Measurements from ENCODE around the gene EIF3A.
A peak's percentile ranks its signal among the peaks of the same experiment; 100 is the strongest.
"Not testable (repeated sequence)": the region's sequence is repeated elsewhere in the genome, so short reads cannot be mapped to it uniquely, and the experiment has no call there.

The EIF3A gene

DNA sequence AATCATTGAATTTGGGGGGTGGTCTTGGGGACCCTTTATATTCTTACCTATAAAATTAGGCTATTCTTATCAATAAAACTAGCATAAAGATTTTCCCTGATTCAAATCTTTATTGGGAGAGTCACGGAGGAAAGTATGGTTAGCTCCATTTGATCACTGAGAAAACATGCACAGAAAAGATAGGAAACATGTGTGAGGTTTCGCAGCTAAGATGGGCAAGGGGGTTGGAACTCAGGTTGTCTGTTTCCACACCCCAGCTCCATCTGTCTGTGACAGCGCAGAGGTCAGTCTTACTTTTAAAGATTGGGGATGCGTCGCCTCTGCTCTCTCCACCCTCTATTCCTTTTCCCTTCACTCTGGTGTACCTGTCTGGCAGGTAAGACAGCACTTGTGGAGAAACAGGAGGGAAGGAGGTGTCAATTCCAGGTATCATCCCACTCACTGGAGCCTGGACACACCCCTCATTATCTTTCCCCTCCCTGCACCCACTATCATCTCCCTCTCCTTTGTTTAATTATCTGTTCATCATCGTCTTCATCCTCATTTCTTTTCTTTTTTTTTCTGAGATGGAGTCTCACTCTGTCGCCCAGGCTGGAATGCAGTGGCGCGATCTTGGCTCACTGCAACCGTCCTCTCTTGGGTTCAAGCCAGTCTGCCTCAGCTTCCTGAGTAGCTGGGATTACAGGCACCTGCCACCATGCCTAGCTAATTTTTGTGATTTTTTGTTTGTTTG lies 20.9 kb upstream of the EIF3A start:
- no peak for DNase-seq (ENCODE audit: low spot score)

DNA sequence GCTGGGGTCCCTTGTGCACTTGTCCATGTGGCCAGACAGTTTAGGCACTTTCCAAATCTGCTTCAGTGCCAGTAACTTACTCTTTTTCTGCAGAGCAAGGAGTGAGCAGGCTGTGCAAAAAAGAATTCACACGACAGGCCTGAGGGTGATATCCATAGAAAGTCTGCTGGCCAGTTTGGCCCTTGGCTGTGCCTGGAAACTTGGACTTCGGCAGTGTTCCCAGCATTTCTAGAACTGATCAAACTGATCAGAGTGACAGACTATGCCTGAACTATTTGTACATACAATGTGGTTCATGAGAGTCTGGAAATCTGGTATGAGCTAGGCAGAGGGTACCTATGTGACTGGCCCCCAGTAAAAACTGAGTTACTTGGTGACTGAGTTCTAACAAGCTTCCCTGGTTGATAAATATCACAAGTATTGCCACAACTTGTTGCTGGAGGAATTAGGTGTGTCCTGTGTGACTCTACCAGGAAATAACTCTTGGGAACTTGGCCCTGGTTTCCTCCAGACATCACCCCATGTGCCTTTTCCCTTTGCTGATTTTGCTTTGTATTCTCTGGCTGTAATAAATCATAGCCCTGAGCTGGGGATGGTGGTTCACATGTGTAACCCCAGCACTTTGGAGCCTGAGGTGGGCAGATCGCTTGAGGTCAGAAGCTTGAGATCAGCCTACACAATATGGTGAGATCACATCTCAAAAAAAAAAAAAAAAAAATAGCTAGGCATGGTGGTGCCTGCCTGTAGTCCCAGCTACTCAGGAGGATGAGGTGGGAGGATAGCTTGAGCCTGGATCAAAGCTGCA lies 20.0 kb upstream of the EIF3A start:
- no peak for DNase-seq (ENCODE audit: low spot score)

DNA sequence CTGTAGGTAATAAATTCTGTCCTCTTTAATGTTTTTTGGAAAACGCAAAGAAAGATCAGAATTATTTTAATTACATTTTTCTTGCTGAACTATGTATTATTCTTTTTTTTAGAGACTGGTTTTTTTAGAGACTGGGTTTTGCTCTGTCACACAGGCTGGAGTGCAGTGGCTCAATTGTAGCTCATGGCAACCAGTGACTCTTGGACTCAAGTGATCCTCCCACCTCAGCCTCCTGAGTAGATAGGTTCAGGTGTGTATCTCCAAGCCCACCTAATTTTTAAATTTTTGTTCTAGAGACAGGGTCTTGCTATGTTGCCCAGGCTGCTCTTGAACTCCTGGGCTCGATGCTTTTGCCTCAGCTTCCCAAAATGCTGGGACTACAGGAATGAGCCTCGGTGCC lies 18.0 kb upstream of the EIF3A start:
- DNase-seq (ENCODE audit: low spot score), result no peak

DNA sequence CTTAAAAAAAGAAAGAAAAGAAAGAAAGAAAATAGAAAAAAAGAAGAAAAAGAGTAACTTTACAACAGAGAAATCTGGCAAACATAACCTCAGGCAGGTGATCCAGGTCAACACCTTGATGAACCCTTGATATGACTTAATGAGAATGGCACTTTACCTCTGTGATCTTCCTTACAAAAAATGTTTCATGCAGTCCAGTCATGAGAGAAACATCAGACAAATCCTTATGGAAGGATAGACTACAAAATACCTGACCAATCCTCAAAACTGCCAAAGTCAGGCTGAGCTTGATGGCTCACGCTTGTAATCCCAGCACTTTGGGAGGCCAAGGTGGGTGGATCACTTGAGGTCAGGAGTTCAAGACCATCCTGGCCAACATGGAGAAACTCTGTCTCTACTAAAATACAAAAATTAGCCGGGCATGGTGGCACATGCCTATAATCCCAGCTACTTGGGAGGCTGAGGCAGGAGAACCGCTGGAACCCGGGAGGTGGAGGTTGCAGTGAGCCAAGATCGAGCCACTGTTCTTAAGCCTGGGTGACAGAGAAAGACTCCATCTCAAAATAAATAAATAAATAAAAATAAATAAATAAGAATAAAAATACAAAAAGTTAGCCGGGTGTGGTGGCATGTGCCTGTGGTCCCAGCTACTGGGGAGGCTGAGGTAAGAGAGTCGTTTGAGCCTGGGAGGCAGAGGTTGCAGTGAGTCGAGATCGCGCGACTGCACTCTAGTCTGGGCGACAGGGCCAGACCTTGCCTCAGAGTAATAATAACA lies 16.2 kb upstream of the EIF3A start:
- DNase-seq (ENCODE audit: low spot score), result not testable (repeated sequence)

DNA sequence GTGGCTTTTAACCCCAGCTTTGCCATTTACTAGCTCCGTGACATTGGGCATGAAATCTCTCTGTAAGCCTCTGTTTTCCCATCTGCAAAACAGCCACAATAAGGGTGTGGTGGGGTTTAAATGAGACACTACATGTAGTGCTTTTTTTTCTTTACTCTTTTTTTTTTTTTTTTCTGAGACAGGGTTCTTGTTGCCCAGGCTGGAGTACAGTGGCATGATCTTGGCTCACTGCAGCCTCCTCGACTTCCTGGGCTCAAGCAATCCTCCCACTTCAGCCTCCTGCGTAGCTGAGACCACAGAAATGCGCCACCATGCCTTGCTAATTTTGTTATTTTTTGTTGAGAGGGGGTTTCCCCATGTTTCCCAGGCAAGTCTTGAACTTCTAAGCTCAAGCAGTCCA lies 15.0 kb upstream of the EIF3A start:
- no peak for DNase-seq (ENCODE audit: low spot score)

DNA sequence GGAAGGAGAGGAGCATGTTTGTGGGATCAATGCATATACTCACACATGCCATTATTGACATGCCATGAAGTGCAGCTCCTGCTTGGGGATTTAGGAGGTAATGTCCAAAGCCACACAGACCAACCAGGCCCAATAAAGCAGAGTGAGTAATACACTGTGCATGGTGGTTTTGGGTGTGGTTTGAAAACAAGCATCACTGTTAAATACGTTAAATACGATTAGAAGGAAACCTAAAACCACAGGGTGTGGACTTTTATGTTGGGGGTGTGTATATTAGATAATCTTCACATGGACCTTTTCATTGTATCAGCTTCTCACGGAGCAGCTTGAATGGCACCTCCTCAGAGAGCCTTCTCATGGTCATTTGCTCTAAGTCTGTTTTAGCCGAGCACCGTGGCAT lies 10.4 kb upstream of the EIF3A start:
- DNase-seq (ENCODE audit: low spot score), result no peak

GRCh38 chr10:119090026-119090795 lies 9.6 kb upstream of the EIF3A start:
- no peak for DNase-seq (ENCODE audit: low spot score)

GRCh38 chr10:119087271-119087882 lies 6.8 kb upstream of the EIF3A start:
- DNase-seq (ENCODE audit: low spot score), result no peak

- DNase-seq (ENCODE audit: low spot score), result no peak
Observed at GRCh38 chr10:119084896-119085295, 4.3 kb upstream of the EIF3A start.

DNA sequence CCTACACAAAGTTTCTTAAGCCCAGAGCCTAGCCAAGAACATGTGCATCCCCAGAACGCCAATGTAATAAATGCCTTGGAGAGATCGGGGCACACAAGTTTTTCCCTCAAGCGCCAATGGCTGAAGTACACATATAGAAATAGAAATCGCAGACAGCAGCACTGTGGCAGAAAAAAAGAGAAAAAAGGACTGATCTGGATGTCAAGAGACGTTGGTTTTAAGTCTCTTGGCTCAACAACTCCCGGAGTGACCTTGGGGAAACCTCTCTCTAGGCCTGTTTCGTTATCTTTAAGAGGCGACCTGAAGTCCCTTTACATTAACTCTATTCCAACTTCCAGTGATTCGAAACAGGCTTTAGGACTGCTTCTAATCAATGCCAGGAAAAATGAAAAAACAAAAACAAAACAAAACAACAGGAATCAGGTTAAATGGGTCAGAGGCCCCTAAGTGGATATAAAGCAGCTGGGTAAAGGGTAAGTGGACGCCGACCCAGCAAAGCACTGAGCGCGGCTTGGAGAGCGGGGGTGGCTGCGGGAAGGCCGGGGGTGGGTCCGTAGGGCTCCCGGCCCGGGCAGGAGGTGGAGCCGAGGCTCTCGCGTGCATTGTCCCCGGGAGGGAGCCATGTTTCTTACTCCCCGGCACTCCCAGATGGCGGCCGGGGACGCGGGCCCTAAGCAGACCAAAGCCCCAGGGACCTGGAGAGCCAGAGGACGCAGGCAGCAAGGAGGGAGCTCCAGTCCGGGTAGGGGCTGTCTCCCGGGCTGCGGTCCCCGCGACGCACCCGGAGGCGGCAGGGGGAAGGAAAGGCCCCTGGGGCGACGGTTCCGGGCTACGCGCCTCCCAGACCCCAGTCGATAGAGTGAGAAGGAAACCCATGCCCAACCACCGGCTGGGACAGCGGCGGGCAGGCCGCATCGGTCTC lies 757 bp downstream of the EIF3A start:
- peak; percentile 82 for DNase-seq (ENCODE audit: low spot score)

GRCh38 chr10:119078422-119079179 lies 2.0 kb downstream of the EIF3A start:
- DNase-seq (ENCODE audit: low spot score), result no peak

GRCh38 chr10:119073584-119073983 lies 7.0 kb downstream of the EIF3A start:
- no peak for DNase-seq (ENCODE audit: low spot score)

DNA sequence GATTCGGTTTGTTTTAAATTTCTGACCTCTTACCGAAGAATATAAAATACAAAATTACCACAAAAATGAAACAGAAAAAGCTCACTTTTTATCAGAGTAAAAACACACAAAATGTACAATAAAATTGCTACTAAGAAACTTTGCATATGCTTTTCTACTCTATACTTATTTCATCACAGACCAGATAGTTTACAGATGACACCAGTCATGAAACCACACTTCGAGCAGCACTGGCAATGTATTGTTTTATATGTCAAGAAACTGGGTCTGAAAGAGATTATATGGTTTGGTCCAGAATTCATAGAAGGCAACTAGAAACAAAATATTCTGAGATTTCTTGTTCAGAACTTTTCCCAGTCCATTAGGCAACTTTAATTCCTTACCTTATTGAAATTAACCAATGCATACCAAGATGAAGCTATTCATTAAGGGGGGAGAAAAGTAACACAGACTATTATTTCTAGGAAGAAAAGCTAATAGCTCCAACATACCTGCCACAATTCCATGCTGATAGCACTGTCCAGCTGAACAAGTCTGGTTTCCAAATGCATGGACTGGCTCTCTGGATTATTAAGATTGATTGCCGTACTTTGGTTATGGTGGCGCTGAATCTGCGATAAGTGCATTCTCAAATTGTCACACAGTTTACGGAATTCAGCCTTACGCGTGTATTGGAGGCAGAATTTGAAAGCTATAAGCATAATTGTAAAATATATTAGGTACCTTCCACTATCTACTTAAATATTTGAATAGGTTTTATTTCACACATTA lies 10.0 kb downstream of the EIF3A start:
- no peak for DNase-seq (ENCODE audit: low spot score)

- DNase-seq (ENCODE audit: low spot score), result no peak
Observed at GRCh38 chr10:119061926-119062325, 18.7 kb downstream of the EIF3A start.

DNA sequence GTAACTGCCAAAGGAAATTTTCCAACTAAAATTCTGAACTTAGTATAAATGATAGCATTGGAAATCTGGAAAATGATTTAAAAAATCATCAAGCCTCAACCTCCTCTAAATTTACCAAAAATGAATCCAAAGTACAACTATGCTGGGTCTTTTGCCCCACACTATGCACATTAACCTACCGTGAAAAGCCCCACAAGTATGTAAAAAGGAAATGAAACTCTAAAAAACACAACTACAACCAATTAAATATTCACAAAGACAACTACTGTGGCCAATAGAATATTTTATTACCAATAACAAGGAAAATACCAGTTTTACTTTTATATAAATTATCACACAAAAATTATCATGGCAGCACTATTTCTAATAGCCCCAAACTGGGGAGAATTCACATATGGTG lies 19.3 kb downstream of the EIF3A start:
- no peak for DNase-seq (ENCODE audit: low spot score)

DNA sequence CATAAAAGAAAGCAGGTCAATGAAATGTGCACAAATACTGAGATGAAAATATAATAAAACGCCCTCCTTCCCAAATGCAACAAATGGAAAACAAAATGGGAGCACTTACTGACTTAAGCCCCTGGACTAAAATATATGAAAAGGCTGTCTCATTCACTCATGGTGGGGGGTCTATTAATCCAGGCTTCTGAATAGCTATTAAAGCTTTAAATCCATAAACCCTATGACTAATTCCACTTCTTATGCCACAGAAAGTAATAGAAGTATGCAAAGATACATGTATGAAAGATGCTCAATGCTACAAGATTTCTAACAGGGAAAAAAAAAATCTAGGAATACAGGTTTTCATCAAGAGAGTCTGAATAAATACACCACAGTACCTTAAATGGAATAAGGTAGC lies 20.5 kb downstream of the EIF3A start:
- DNase-seq (ENCODE audit: low spot score), result no peak

GRCh38 chr10:119059557-119059956 lies 21.1 kb downstream of the EIF3A start:
- no peak for DNase-seq (ENCODE audit: low spot score)

GRCh38 chr10:119058010-119058409 lies 22.6 kb downstream of the EIF3A start:
- no peak for DNase-seq (ENCODE audit: low spot score)

GRCh38 chr10:119055472-119055871 lies 25.1 kb downstream of the EIF3A start:
- no peak for DNase-seq (ENCODE audit: low spot score)
